IPS-NIHi7 (cell line): ENCODE data around the gene ALPK1.
"Not testable (repeated sequence)": the region's sequence is repeated elsewhere in the genome, so short reads cannot be mapped to it uniquely, and the experiment has no call there.

Experiments used
- DNase-seq: peaks from one replicate; pipeline ENCODE4 v3.0.0; 2012; ENCODE audit warnings: mixed read lengths; ENCODE audit errors: extremely low spot score

ALPK1 gene

GRCh38 chr4:112284662-112285411, 12.3 kb upstream of the ALPK1 start:
- DNase-seq, result no peak

- no peak for DNase-seq
Measured at GRCh38 chr4:112287258-112287989, 9.7 kb upstream of the ALPK1 start.

- DNase-seq, result no peak
Measured at GRCh38 chr4:112288455-112288854, 8.7 kb upstream of the ALPK1 start.

GRCh38 chr4:112289407-112290253, 7.5 kb upstream of the ALPK1 start:
- no peak for DNase-seq

GRCh38 chr4:112290341-112290740, 6.8 kb upstream of the ALPK1 start:
- no peak for DNase-seq

- no peak for DNase-seq
Measured at GRCh38 chr4:112299721-112300120, 2.6 kb downstream of the ALPK1 start.

GRCh38 chr4:112302320-112303274, 5.4 kb downstream of the ALPK1 start:
- no peak for DNase-seq

GRCh38 chr4:112305477-112305876, 8.3 kb downstream of the ALPK1 start:
- DNase-seq, result not testable (repeated sequence)

- not testable (repeated sequence) for DNase-seq
Measured at GRCh38 chr4:112309263-112309791, 12.2 kb downstream of the ALPK1 start.

- no peak for DNase-seq
Measured at GRCh38 chr4:112311516-112311915, 14.3 kb downstream of the ALPK1 start.

GRCh38 chr4:112312610-112313239, 15.6 kb downstream of the ALPK1 start:
- DNase-seq, result no peak

GRCh38 chr4:112315446-112315845, 18.3 kb downstream of the ALPK1 start:
- DNase-seq, result no peak

GRCh38 chr4:112316360-112316759, 19.2 kb downstream of the ALPK1 start:
- no peak for DNase-seq

- DNase-seq, result no peak
Measured at GRCh38 chr4:112318239-112319142, 21.3 kb downstream of the ALPK1 start.

- peak; percentile 58 for DNase-seq
Measured at GRCh38 chr4:112321776-112322684, 24.9 kb downstream of the ALPK1 start.

- DNase-seq, result no peak
Measured at GRCh38 chr4:112322866-112323265, 25.7 kb downstream of the ALPK1 start.

- no peak for DNase-seq
Measured at GRCh38 chr4:112325530-112325929, 28.4 kb downstream of the ALPK1 start.
